ENCODE data around the gene CTAGE1.
"Not testable (repeated sequence)": the region's sequence is repeated elsewhere in the genome, so short reads cannot be mapped to it uniquely, and the experiment has no call there.

Gene CTAGE1

GRCh38 chr18:22452226-22452668, 34.5 kb upstream of the CTAGE1 start:
- H3K36me3 ChIP-seq (ENCODE audit: control insufficient read depth, insufficient read depth, low read length), result no peaks in the 10 kb centered on the region
- H3K9ac ChIP-seq (ENCODE audit: low read depth, low read length), result no peak overlapping the region
- peak overlapping the region; percentile 33 for H3K27ac ChIP-seq (ENCODE audit: low read depth, low read length)
- peaks cover 22% of the 10 kb centered on the region for H3K4me1 ChIP-seq (ENCODE audit: control insufficient read depth, insufficient read depth, low read length)
- H3K4me3 ChIP-seq (ENCODE audit: low read depth, low read length), result peak overlapping the region; percentile 20; the same call in 1 of the 2 replicates
- H3K27me3 ChIP-seq (ENCODE audit: control insufficient read depth, insufficient read depth, low read length), result no peaks in the 10 kb centered on the region
- no peaks in the 10 kb centered on the region for H3K9me3 ChIP-seq (ENCODE audit: control insufficient read depth, insufficient read depth, low read length)

- Histone ChIP-seq H3K9me3 (ENCODE audit: control insufficient read depth, insufficient read depth, low read length) (no peaks in the 10 kb centered on the region), H3K9ac (ENCODE audit: low read depth, low read length) (no peak overlapping the region), H3K4me3 (ENCODE audit: low read depth, low read length) (peak overlapping the region; percentile 20; the same call in 1 of the 2 replicates), H3K36me3 (ENCODE audit: control insufficient read depth, insufficient read depth, low read length) (no peaks in the 10 kb centered on the region), H3K4me1 (ENCODE audit: control insufficient read depth, insufficient read depth, low read length) (peaks cover 22% of the 10 kb centered on the region), H3K27ac (ENCODE audit: low read depth, low read length) (peak overlapping the region; percentile 33), H3K27me3 (ENCODE audit: control insufficient read depth, insufficient read depth, low read length) (no peaks in the 10 kb centered on the region)
Measured at GRCh38 chr18:22451796-22452195, 34.1 kb upstream of the CTAGE1 start.

- H3K4me1 ChIP-seq (ENCODE audit: control insufficient read depth, insufficient read depth, low read length), result peaks cover 12% of the 10 kb centered on the region; the same call in 1 of the 2 replicates
- H3K36me3 ChIP-seq (ENCODE audit: control insufficient read depth, insufficient read depth, low read length); H3K27ac ChIP-seq (ENCODE audit: low read depth, low read length); H3K27me3 ChIP-seq (ENCODE audit: control insufficient read depth, insufficient read depth, low read length); H3K9me3 ChIP-seq (ENCODE audit: control insufficient read depth, insufficient read depth, low read length); H3K9ac ChIP-seq (ENCODE audit: low read depth, low read length); H3K4me3 ChIP-seq (ENCODE audit: low read depth, low read length): not testable (repeated sequence)
Measured at GRCh38 chr18:22450766-22451165, 33.1 kb upstream of the CTAGE1 start.

- H3K36me3 ChIP-seq (ENCODE audit: control insufficient read depth, insufficient read depth, low read length); H3K27ac ChIP-seq (ENCODE audit: low read depth, low read length); H3K27me3 ChIP-seq (ENCODE audit: control insufficient read depth, insufficient read depth, low read length); H3K9ac ChIP-seq (ENCODE audit: low read depth, low read length); H3K4me3 ChIP-seq (ENCODE audit: low read depth, low read length); H3K9me3 ChIP-seq (ENCODE audit: control insufficient read depth, insufficient read depth, low read length); H3K4me1 ChIP-seq (ENCODE audit: control insufficient read depth, insufficient read depth, low read length): not testable (repeated sequence)
Measured at GRCh38 chr18:22450318-22450717, 32.6 kb upstream of the CTAGE1 start.

GRCh38 chr18:22449753-22450152, 32.0 kb upstream of the CTAGE1 start:
- H3K36me3 ChIP-seq (ENCODE audit: control insufficient read depth, insufficient read depth, low read length); H3K4me1 ChIP-seq (ENCODE audit: control insufficient read depth, insufficient read depth, low read length); H3K9me3 ChIP-seq (ENCODE audit: control insufficient read depth, insufficient read depth, low read length); H3K27ac ChIP-seq (ENCODE audit: low read depth, low read length); H3K27me3 ChIP-seq (ENCODE audit: control insufficient read depth, insufficient read depth, low read length); H3K9ac ChIP-seq (ENCODE audit: low read depth, low read length); H3K4me3 ChIP-seq (ENCODE audit: low read depth, low read length): not testable (repeated sequence)

GRCh38 chr18:22448238-22448637, 30.5 kb upstream of the CTAGE1 start:
- Histone ChIP-seq H3K9me3 (ENCODE audit: control insufficient read depth, insufficient read depth, low read length) (no peaks in the 10 kb centered on the region), H3K36me3 (ENCODE audit: control insufficient read depth, insufficient read depth, low read length) (no peaks in the 10 kb centered on the region), H3K27me3 (ENCODE audit: control insufficient read depth, insufficient read depth, low read length) (no peaks in the 10 kb centered on the region), H3K27ac (ENCODE audit: low read depth, low read length) (no peak overlapping the region), H3K9ac (ENCODE audit: low read depth, low read length) (no peak overlapping the region), H3K4me1 (ENCODE audit: control insufficient read depth, insufficient read depth, low read length) (peaks cover 6% of the 10 kb centered on the region; the same call in 1 of the 2 replicates), H3K4me3 (ENCODE audit: low read depth, low read length) (no peak overlapping the region)

GRCh38 chr18:22447792-22448191, 30.1 kb upstream of the CTAGE1 start:
- Histone ChIP-seq H3K36me3 (ENCODE audit: control insufficient read depth, insufficient read depth, low read length) (no peaks in the 10 kb centered on the region), H3K27ac (ENCODE audit: low read depth, low read length) (no peak overlapping the region), H3K4me3 (ENCODE audit: low read depth, low read length) (no peak overlapping the region), H3K9ac (ENCODE audit: low read depth, low read length) (no peak overlapping the region), H3K9me3 (ENCODE audit: control insufficient read depth, insufficient read depth, low read length) (no peaks in the 10 kb centered on the region), H3K4me1 (ENCODE audit: control insufficient read depth, insufficient read depth, low read length) (peaks cover 6% of the 10 kb centered on the region; the same call in 1 of the 2 replicates), H3K27me3 (ENCODE audit: control insufficient read depth, insufficient read depth, low read length) (no peaks in the 10 kb centered on the region)

GRCh38 chr18:22446911-22447310, 29.2 kb upstream of the CTAGE1 start:
- Histone ChIP-seq H3K4me3 (ENCODE audit: low read depth, low read length) (no peak overlapping the region), H3K27ac (ENCODE audit: low read depth, low read length) (no peak overlapping the region), H3K9ac (ENCODE audit: low read depth, low read length) (no peak overlapping the region), H3K9me3 (ENCODE audit: control insufficient read depth, insufficient read depth, low read length) (no peaks in the 10 kb centered on the region), H3K27me3 (ENCODE audit: control insufficient read depth, insufficient read depth, low read length) (no peaks in the 10 kb centered on the region), H3K36me3 (ENCODE audit: control insufficient read depth, insufficient read depth, low read length) (no peaks in the 10 kb centered on the region), H3K4me1 (ENCODE audit: control insufficient read depth, insufficient read depth, low read length) (peaks cover 6% of the 10 kb centered on the region; the same call in 1 of the 2 replicates)

- H3K36me3 ChIP-seq (ENCODE audit: control insufficient read depth, insufficient read depth, low read length), result no peaks in the 10 kb centered on the region
- H3K27me3 ChIP-seq (ENCODE audit: control insufficient read depth, insufficient read depth, low read length), result no peaks in the 10 kb centered on the region
- H3K9ac ChIP-seq (ENCODE audit: low read depth, low read length), result no peak overlapping the region
- no peaks in the 10 kb centered on the region for H3K9me3 ChIP-seq (ENCODE audit: control insufficient read depth, insufficient read depth, low read length)
- H3K4me1 ChIP-seq (ENCODE audit: control insufficient read depth, insufficient read depth, low read length), result no peaks in the 10 kb centered on the region
- H3K27ac ChIP-seq (ENCODE audit: low read depth, low read length), result no peak overlapping the region
- no peak overlapping the region for H3K4me3 ChIP-seq (ENCODE audit: low read depth, low read length)
Measured at GRCh38 chr18:22446325-22446724, 28.6 kb upstream of the CTAGE1 start.

- H3K4me1 ChIP-seq (ENCODE audit: control insufficient read depth, insufficient read depth, low read length), result no peaks in the 10 kb centered on the region
- no peak overlapping the region for H3K9ac ChIP-seq (ENCODE audit: low read depth, low read length)
- H3K27me3 ChIP-seq (ENCODE audit: control insufficient read depth, insufficient read depth, low read length), result no peaks in the 10 kb centered on the region
- no peaks in the 10 kb centered on the region for H3K36me3 ChIP-seq (ENCODE audit: control insufficient read depth, insufficient read depth, low read length)
- no peak overlapping the region for H3K4me3 ChIP-seq (ENCODE audit: low read depth, low read length)
- no peaks in the 10 kb centered on the region for H3K9me3 ChIP-seq (ENCODE audit: control insufficient read depth, insufficient read depth, low read length)
- H3K27ac ChIP-seq (ENCODE audit: low read depth, low read length), result no peak overlapping the region
Measured at GRCh38 chr18:22441638-22442037, 23.9 kb upstream of the CTAGE1 start.

- Histone ChIP-seq H3K9ac (ENCODE audit: low read depth, low read length) (no peak overlapping the region), H3K27me3 (ENCODE audit: control insufficient read depth, insufficient read depth, low read length) (no peaks in the 10 kb centered on the region), H3K27ac (ENCODE audit: low read depth, low read length) (no peak overlapping the region), H3K9me3 (ENCODE audit: control insufficient read depth, insufficient read depth, low read length) (no peaks in the 10 kb centered on the region), H3K4me3 (ENCODE audit: low read depth, low read length) (no peak overlapping the region), H3K36me3 (ENCODE audit: control insufficient read depth, insufficient read depth, low read length) (no peaks in the 10 kb centered on the region), H3K4me1 (ENCODE audit: control insufficient read depth, insufficient read depth, low read length) (no peaks in the 10 kb centered on the region)
Measured at GRCh38 chr18:22439447-22439846, 21.7 kb upstream of the CTAGE1 start.

GRCh38 chr18:22436136-22436535, 18.4 kb upstream of the CTAGE1 start:
- no peaks in the 10 kb centered on the region for H3K4me1 ChIP-seq (ENCODE audit: control insufficient read depth, insufficient read depth, low read length)
- no peak overlapping the region for H3K9ac ChIP-seq (ENCODE audit: low read depth, low read length)
- no peak overlapping the region for H3K27ac ChIP-seq (ENCODE audit: low read depth, low read length)
- H3K4me3 ChIP-seq (ENCODE audit: low read depth, low read length), result no peak overlapping the region
- no peaks in the 10 kb centered on the region for H3K27me3 ChIP-seq (ENCODE audit: control insufficient read depth, insufficient read depth, low read length)
- H3K36me3 ChIP-seq (ENCODE audit: control insufficient read depth, insufficient read depth, low read length), result no peaks in the 10 kb centered on the region
- no peaks in the 10 kb centered on the region; the same call in 1 of the 2 replicates for H3K9me3 ChIP-seq (ENCODE audit: control insufficient read depth, insufficient read depth, low read length)

Data from HUES48 (cell line).